Stimulated activated CD4-positive, alpha-beta T cell treated with anti-CD3 and anti-CD28 coated beads, Interleukin-12 subunit alpha, Interleukin-12 subunit beta, amount 100 ng/mL, for 4 hours (primary cell): ENCODE results near the gene RAD51B.
"Not testable (repeated sequence)": the region's sequence is repeated elsewhere in the genome, so short reads cannot be mapped to it uniquely, and the experiment has no call there.

ENCODE experiments used
- DNase-seq: peaks from one replicate; pipeline ENCODE4 v3.0.0-alpha.2; 2020

The RAD51B gene

GRCh38 chr14:68085742-68086141, 266.2 kb downstream of the RAD51B start:
- DNase-seq: no peak

DNA sequence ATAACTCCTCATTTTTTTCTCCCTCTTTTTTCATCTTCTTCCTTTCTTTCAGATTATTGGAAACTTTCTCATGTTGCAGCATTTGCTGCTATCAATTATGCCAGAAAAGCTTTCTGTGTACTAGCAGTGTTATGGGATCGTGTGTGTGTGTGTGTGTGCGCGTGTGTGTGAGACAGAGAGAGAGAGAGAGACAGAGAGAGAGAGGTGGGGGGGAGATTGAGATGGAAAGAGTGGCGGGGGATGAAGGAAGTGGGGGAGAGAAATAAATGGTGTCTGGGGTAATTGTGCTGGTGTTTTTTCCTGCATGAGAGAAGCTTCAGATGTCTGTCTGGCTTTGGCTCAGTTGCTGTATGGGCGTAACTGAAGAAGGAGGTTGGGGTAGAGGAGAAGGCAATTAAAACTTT, 268.9 kb downstream of the RAD51B start:
- no peak for DNase-seq

GRCh38 chr14:68089146-68089731, 269.7 kb downstream of the RAD51B start:
- DNase-seq: no peak

GRCh38 chr14:68094158-68094557, 274.6 kb downstream of the RAD51B start:
- no peak for DNase-seq

GRCh38 chr14:68094752-68095151, 275.2 kb downstream of the RAD51B start:
- DNase-seq: no peak

DNA sequence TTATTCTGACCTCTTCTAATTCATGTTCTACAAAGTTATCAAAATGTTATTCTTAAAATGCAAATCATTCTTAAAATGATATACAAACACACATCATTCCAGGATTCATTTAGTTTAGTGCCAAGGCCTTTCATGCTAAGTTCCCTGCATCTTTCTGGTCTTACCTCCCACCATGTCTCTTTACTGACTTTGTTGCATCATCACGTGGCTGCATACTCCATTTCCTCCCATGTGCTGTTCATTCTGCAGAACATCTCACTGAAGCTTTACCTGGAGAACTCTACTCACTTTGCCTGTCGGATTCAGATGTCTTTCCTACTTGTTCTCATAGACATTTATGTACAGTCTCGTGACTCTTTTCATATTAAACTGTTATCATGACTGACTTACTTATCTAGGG, 278.1 kb downstream of the RAD51B start:
- DNase-seq: no peak

DNA sequence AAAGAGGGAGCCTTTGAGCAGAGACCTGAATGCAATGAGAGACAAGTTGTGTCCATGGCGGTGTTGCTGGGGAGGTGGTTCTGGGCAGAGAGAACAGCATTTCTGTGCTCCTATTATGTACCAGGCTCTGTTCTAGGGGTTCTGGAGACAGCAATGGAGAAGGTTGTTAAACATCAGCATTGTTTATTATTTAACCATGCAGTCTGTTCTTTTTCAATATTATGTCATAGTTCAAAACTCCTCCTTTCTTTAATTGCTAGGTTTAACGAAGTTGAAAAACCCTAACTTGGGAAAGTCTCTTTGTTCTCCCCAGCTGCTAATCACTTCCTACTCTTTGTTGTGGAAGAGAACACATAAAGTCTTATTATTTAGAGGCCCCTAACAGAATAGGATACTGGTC, 279.3 kb downstream of the RAD51B start:
- DNase-seq: no peak

GRCh38 chr14:68099495-68100045, 280.0 kb downstream of the RAD51B start:
- no peak for DNase-seq

DNA sequence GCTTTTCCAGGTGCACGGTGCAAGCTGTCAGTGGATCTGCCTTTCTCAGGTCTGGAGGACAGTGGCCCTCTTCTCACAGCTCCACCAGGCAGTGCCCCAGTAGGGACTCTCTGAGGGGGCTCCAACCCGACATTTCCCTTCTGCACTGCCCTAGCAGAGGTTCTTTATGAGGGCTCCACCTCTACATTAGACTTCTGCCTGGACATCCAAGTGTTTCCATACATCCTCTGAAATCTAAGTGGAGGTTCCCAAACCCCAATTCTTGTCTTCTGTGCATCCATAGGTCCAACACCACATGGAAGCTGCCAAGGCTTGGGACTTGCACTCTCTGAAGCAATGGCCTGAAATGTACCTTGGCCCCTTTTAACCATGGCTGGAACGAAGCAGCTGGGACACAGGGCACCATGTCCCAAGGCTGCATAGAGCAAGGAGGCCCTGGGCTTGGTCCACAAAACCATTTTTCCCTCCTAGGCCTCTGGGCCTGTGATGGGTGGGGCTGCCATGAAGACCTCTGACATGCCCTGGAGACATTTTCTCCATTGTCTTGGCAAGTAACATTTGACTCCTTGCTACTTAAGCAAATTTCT, 282.2 kb downstream of the RAD51B start:
- DNase-seq: not testable (repeated sequence)

- no peak for DNase-seq
These were observed 284.3 kb downstream of the RAD51B start for GRCh38 chr14:68103853-68104252.

DNA sequence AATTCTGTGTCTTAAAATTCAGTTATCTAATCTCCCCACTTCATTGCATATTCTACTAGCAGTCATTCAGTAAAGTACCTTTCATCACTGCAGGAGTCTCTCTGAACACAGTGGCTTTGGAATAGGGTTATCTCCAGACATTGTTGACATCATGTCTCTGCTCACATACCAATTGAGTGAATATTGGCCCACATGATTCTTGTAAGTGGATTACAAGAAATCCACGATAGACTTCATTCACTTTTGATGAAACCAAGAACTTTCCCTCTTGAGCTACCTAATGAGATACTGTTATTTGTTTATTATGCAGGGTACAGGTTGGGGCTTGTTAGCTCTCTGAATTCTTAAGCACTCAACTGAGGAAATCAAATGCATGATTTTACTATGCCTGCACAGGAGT, 284.9 kb downstream of the RAD51B start:
- no peak for DNase-seq

- DNase-seq: no peak
These were observed 286.2 kb downstream of the RAD51B start for GRCh38 chr14:68105816-68106215.

- DNase-seq: no peak
These were observed 286.9 kb downstream of the RAD51B start for GRCh38 chr14:68106456-68106855.

- DNase-seq: no peak
These were observed 287.3 kb downstream of the RAD51B start for GRCh38 chr14:68106905-68107304.

- DNase-seq: no peak
These were observed 289.7 kb downstream of the RAD51B start for GRCh38 chr14:68109132-68109900.

DNA sequence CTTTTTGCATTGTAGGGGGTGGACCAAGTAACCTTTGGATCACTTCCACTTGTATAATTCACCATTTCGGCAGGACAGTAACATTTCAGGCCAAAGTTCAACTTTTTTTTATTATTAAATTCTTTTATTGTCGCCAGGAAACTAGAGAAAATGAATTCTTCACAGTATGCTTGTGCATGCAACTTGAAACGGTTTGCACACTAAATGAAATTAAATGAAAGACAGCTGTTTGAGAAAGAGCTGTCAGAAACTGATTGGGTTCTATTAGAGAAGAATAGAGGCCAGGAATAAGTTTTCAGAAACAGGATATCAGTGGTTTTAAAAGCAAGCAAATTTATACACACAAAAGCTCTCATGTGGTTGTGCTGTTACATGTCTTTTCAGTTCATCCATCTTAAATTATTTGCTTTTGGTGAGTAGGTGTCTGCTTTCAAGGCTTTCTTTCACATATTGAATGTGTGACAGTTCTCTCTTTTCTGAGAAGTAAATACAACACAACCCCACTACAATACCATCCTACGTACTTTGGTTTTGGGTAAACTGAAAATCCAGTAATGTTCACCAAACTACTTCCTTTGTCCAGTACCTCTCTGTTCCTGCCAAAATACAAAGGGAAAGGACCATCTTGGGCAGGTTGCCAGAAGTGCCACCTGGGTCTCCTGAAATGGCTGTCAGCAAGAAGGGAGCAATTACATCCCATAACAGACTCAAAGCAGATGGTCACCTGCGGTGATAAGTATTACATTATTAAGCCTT, 291.7 kb downstream of the RAD51B start:
- no peak for DNase-seq

DNA sequence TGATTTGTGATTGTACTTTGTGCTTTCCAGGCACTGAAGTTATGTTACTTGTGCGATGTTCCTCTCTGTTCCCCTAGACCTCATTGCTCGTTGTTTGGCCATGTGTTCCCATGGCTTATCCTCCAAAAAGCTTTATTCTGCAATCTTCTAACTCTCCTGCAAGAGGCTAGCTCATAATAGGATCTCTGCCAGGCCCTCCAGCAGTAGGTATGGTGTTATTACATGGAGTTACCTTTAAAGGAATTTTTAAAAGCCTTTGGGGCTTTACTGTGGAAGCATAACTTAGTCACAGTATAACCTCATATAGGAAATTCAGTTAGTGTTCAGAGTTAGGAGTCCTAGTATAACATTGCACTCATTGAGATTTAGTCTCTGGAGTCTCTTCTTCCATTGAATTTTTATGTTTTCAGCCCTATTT, 292.3 kb downstream of the RAD51B start:
- no peak for DNase-seq

- no peak for DNase-seq
These were observed 292.9 kb downstream of the RAD51B start for GRCh38 chr14:68112442-68112841.

- DNase-seq: no peak
These were observed 293.9 kb downstream of the RAD51B start for GRCh38 chr14:68113343-68113930.

DNA sequence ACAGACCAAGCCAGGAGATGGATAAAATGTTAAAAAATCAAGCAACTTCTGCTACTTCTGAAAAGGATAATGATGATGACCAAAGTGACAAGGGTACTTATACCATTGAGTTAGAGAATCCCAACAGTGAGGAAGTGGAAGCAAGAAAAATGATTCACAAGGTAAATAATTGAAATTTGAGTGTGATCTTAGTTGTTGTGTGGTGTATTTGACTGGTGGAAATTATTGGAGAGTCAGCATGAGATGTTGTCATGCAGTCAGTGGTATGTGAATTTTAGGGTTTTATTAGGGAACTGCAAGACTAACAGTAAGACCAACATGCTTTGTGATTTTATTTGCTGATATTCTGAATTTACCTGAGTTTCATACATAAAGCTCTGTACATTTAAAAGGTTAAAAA, 296.4 kb downstream of the RAD51B start:
- not testable (repeated sequence) for DNase-seq

GRCh38 chr14:68122651-68123050, 303.1 kb downstream of the RAD51B start:
- DNase-seq: no peak

DNA sequence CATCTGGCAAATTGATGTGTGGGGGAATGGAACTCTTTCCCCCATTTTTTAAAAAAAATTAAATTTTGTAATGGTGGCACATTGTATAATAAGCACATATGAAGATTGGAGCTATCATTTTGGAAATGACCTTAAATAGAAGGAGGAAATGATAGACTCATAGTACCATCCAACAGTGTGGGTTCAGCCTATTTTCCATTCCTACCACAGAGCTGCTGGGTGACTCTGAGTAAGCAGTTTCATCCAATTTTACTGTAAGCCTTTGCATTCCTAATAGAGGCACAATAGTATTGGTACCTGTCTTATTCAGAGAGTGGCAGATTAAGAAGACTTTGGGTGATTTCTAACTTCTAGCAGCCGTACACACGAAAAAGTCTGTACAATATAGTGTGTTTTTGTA, 304.5 kb downstream of the RAD51B start:
- DNase-seq: no peak
